HG02798 (cell line): ENCODE measurements around the gene GMDS.

Source experiments
- ATAC-seq: cut with Tn5 transposase; IDR thresholded peaks from one replicate; pipeline ENCODE4 v1.9.1; 2021; ENCODE audit warnings: mild to moderate bottlenecking; ENCODE audit not compliant: unreplicated experiment, poor library complexity

GMDS gene

DNA sequence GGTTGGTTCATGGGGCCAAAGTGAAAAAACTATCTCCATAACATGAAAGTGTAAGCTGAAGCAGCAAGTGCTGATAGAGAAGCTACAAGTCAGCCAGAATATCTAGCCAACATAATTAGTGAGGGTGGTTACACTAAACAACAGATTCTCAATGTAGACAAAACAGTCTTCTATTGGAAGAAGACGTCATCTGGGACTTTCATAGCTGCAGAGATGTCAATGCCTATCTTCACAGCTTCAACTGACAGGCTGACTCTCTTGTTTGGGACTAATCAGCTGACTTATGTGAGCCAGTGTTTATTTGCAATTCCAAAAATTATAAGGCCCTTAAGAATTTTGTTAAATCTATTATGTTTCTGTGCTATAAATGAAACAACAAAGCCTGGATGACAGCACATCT, 63.2 kb downstream of the GMDS start:
- no peak for ATAC-seq

DNA sequence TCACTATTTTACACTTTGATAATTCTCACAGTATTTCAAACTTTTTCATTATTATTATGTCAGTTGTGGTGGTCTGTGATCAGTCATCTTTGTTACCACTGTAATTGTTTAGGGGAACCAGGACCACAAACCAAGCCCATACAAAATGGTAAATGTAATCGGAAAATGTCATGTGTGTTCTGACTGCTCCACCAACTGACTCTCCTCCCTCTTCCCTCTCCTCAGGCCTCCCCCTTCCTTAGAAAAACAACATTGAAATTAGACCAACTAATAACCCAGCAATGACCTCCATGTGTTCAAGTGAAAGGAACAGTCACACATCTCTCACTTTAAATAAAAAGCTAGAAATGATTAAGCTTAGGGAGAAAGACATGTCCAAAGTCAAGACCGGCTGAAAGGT, 63.8 kb downstream of the GMDS start:
- ATAC-seq: no peak

DNA sequence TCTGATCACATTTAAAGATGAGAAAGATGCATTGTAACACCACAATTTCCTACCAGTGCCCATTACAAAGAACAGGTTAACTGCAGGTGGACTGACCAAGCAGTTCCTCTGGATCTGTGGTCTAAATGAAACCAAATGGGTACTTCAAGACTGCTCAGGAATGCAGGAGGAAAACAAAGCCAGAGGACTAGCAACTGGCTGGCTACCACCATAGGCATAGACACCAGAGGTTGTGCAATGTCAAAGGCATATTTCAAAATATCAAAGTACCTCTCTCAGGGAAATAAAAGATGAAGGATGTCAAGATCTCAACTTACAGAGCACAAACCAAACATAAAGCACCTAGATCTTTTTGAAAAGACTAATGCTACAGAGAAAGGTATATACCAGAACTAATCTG, 65.5 kb downstream of the GMDS start:
- ATAC-seq: no peak

GRCh38 chr6:2179241-2179640, 66.2 kb downstream of the GMDS start:
- ATAC-seq: no peak

DNA sequence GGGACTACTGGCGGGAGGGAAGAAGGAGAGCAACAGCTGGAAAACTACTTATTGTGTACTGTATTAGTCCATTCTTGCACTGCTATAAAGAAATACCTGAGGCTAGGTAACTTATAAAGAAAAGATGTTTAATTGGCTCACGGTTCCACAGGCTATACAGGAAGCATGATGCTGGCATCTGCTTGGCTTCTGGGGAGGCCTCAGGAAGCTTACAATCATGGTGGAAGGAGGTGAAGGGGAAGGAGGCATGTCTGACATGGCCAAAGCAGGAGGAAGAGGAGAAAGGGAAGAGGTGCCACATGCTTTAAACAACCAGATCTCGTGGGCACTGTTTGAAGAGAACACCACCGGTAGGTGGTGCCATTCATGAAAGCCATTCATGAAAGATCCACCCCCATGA, 67.3 kb downstream of the GMDS start:
- ATAC-seq: no peak

GRCh38 chr6:2175825-2176224, 69.6 kb downstream of the GMDS start:
- no peak for ATAC-seq

DNA sequence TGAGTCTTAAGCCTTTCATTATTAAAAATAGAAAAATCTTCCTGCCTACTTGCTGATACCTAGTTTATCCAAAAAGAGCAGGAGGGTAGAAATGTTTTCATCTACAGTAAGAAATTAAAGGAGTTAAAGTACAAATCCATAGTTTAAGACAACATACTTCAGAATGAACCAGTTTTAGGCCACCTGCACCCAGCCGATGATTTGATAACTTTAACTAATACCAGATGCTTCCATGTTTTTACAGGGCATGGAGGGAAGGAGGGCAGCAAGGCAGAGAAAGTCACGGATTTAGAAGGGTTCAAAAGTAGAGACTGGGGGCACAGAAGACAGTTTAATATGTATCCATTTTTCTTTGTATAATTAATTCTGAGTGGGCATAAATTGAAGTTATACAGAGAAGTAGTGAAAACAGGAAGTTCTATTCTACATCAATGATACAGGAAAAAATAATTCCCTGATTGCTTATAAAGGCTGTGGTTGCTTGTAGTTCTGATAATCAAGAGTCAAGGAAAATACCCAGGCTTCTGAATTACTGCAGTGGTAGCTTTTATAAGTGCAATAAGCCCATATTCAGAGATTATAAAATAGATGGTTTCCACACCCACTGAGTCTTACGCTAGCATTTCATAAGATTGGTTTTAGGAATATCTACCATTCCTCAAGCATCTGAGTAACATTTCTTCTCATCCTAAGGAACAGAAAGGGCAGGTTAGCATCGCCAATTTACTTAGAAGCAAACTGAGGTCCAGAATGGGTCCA, 72.0 kb downstream of the GMDS start:
- ATAC-seq: no peak

DNA sequence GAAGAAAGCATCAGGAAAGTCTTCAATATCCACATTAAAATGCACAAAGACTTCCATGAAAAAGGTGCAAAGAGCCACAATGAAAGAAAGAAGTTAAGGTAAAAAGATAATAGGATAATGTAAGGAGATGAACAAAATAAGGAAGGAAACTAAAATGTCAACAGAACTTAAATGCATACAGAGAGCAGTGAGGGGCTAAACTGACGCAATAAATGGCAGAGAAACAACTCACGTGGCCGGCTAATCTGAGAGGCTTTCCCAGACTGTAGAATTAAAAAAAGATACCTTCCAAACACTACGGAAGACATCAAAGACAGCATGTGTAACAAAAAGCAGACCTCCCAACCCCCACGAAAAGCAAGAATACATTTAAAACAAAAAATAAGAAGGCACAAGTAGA, 73.7 kb downstream of the GMDS start:
- ATAC-seq: no peak

DNA sequence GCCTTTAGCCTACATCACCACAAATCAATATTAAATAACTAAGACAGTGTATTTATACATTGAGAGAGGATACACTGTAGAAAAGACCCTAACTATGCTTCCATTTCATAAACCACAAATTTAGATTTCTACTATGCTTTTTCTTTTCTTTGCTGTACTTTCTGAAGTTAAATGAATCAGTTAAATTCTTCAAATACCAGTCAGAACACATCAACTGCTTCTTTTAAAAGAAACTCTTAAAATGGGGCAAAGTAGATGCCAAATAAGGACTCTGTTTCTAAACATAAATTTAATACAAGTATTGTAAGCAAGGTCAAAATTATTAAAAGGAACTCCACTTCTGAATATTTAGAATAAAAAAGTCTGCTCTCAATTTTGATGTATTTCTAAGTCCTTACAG, 76.9 kb downstream of the GMDS start:
- no peak for ATAC-seq

GRCh38 chr6:2166717-2167116, 78.7 kb downstream of the GMDS start:
- no peak for ATAC-seq

DNA sequence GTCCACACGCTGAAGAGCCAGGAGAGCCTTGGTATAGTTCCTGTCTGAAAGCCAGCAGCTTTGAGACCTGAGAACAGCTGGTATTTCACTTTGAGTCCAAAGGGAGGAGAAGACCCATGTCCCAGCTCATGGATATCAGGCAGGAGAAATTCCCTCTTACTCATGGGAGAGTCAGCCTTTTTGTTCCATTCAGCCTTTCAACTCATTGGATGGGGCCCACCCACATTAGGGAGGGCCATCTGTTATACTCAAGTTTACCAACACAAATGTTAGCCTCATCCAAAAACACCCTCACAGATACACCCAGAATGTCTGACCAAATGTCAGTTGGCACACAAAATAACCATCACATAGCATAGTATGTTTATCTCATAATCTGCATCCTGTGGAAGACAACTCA, 80.1 kb downstream of the GMDS start:
- ATAC-seq: no peak

DNA sequence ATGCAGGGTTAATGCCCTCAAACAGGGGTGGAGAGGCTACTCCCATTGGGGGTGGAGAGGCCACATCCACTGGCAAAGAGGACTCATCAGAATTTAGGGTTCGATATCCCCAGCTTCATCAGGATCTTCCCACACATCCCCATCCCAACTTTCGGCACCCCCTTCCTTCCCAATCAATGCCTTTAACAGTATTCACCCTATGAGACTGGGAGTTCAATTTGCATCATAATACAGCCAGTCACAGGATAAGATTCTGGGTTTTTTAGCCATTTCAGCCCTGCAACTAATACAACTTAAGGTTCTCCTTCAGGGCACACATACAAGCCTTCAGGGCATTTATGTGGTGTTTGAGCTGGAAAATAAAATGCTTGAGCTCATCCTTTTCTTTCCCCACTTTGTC, 80.9 kb downstream of the GMDS start:
- no peak for ATAC-seq

DNA sequence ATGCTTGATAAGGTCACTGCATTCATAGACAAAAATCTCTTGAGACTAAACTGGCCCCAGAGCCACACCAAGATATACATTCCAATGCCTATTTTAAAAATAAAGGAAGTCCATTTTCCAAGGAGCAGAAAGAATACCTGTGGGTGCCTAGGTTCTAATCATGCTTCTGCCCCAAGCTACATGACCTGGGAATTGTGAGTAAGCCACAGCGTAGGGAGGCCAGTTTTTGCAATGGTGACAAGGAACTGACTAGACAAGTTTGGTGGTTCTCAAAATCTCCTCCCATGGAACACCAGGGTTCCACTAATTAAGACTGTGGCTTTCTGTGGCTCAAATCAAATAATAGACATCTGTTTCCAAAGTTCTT, 83.3 kb downstream of the GMDS start:
- no peak for ATAC-seq

- ATAC-seq: no peak
Observed at GRCh38 chr6:2158596-2159271, 86.7 kb downstream of the GMDS start.

- ATAC-seq: peak; percentile 55
Observed at GRCh38 chr6:2157441-2158127, 87.8 kb downstream of the GMDS start.

GRCh38 chr6:2155206-2155605, 90.2 kb downstream of the GMDS start:
- ATAC-seq: no peak

DNA sequence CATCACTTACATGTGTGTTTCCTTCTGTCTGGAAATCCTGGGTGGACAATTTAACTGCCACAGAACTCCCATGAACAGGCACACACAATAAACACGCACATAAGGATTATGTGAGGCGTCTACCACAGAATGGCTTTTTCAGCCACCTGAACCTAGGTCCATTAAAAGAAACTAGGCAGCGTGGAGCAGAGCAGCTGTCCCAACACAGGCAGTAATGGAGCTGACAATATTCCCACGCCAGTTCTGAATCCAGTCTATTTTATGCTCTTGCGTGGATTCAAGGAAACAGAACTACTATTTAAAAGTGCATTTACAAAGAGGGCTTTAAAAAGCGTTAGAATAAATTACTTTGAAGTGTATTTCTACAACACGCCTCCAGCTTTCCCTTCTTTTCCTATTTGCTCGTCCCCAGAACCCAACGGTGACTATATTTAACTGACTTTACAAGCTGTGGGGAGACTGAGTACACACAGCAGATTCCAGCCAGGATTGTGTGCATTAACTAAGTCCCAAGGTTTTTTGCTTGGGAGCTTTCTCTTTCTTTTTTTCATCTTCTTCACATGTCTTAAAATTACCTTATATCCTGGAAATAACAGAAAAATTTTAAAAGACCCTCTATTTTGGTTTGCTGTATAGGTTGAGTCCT, 95.9 kb downstream of the GMDS start:
- no peak for ATAC-seq

DNA sequence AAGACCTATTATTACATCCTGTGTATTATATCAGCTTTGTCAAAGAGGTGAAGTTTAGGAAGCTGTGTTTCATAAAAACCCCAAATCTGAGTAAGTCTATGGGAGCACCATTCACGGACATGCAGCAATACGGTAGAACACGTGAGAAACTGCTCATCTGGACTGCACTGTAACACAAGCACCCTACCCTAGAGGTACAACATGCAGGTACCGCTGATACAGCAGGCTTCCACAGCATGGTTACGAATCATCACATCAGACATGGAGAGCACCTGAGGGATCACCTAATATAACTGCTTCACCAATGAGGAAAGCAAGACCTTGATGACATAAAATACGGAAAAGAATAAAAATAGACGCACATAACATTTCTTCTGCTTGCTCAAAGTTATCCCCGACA, 96.7 kb downstream of the GMDS start:
- no peak for ATAC-seq

DNA sequence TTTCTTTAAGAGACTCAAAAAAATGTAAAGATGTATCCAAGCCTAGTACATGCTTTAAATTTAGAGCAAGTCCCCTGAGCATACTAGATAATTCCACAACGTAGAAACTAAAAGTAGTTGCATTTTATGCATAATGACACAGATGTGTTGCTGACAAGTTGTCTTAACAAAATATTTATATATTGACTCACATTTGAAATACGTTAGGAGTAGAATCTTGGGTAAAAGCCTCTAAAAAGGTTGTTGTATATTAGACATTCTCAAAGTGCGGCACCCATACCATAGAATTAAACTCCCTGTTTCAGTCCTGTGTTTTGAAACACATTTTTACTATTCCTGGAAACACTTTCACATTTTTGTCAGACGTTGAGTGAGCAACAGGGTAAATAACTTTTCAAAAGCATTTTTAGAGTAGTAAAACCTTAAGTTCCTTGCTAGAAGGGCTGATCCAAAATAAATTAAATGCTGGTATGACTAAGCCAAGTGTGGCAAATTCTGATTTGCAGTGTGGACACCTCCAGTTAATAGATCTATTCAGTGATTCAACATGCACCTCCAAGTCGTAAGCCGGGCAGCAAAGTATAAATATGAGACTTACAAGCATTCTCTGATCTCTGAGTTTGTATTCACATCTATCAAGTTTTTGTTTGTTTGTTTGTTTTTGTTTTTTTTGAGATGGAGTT, 97.5 kb downstream of the GMDS start:
- no peak for ATAC-seq

- ATAC-seq: no peak
Observed at GRCh38 chr6:2147261-2147660, 98.1 kb downstream of the GMDS start.

DNA sequence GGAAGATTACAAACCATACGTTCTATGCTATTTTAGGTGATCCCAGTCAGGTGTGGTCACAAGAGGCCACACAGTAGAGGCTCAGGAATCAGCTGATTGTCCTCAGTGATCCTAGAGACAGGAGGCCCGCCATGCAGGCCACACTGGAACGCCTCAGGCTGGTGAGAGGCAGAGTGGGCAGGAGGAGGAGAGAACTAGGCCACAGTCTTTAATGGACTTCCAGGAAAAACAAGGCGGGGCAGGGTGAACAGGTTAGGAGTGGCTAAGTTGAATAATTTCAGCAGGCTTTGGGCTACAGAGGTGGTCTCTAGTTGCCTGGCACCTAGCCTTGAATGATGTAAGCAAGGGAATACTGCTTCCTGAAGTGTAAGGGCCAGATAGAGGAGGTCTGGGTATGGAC, 101.2 kb downstream of the GMDS start:
- no peak for ATAC-seq
